ENCODE data around the gene TMEM186.
"Not testable (repeated sequence)": the region's sequence is repeated elsewhere in the genome, so short reads cannot be mapped to it uniquely, and the experiment has no call there.

Gene TMEM186

DNA sequence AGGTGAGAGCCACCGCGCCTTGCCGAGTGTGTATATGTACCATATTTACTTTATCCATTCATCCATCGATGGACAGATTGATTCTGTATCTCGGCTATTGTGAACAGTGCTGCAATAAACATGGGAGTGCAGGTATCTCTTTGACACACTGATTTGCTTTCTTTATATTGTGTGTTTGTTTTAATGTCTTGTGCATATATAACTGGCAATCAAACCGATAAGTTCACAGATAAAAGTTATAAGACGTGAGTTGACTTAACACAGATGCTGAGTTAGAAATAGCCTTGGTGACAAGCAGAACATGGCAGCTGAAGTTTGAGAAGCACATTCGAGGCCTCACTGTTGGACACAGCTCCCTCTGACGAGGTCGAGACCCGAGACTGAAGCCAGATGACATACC is 23.2 kb downstream of the TMEM186 start:
- no peak for DNase-seq (ENCODE audit: low read depth)

DNA sequence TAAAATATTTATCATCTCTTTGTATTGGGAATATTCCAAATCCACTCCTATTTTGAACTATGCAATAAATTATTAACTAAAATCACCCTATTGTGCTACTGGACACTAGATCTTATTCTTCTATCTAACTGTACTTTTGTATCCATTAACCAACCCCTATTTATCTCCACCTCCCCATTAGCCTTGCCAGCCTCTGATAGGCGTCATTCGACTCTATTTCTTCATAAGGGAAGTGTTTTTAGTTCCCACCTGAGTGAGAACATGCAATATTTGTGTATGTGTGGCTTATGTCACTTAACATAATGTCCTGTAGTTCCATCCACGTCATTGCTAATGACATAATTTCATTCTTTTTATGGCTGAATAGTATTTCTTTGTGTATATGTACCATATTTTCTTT is 23.9 kb downstream of the TMEM186 start:
- DNase-seq (ENCODE audit: low read depth) = no peak

DNA sequence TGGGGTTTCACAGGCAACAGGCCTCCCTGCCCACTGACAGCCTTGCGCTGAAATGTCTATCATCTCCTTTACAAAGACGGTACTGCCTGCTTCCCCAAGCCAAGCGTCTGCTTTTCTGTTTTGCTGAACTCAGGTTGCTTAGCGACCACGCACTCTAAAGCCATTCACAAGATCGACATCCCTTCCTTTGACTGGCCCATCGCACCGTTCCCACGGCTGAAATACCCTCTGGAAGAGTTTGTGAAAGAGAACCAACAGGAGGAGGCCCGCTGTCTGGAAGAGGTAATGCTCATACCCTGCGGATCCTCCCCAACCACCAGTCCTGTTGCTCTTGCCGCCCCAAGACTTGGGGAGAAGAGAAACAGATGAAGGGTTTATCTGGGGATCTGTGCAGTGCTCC is 28.7 kb downstream of the TMEM186 start:
- DNase-seq (ENCODE audit: low read depth) = no peak

DNA sequence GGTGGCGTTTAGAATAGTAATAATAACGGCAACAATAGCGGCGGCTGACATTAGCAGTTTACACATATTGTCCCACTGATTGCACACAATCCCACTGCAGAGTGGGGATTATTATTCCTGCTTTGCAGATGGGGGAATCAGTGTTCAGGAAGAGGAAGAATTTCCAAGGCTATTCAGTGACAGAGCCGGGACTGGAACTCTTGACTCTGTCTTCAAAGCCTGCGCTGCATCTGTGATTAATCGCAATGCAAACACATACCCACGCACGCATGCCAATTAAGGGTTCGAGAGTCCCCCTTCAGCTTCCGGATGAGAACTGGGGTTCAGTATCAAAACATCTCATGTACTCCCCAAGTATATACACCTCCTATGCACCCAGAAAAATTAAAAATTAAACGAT is 29.2 kb downstream of the TMEM186 start:
- no peak for DNase-seq (ENCODE audit: low read depth)

DNA sequence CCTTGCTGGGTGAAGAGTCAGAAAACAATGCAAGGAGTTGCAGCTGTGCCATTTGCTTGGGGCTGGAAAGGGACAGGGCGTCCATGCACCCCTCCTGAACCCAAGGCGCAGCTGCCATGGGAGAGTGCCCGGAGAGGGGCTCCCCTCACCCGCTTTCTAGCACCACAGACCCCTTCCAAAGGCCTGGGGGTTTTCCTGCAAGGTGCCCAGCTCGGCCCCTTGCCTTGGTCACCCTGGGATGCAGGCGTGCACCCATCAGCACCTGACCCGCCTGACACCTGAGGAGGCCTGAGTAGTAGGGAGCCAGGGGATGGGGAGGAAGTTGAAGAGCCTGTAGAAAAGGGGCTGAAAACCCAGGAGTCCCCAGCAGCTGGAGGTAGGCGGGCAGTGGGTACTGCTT is 30.3 kb downstream of the TMEM186 start:
- no peak for DNase-seq (ENCODE audit: low read depth)

DNA sequence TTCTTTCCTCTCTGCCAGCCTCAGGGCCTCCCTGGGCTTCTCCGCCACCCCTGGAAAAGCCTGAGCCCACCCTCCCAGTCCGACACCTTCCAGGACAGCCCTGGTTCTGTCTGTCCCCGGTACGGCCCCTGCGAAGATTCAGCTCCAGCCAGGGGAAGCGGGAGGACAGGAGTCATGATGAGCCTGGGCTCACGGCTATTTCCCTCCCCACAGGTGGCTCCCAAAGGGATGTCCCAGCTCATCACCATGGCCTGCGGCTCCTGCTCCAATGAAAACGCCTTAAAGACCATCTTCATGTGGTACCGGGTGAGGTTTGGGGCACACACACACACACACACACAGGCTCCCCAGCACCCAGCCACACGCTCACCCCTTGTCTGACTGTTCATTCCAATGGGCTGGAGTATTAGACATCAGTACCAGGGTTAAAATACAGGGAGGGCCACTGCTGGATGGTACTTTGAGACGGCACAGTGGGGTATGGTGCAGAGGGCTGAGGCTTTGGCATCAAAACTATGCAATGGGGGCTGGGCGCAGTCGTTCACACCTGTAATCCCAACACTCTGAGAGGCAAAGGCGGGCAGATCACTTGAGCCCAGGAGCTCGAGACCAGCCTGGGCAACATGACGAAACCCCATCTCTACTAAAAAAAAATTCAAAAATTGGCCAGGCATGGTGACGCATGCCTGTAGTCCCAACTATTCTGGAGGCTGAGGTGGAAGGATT is 32.8 kb downstream of the TMEM186 start:
- DNase-seq (ENCODE audit: low read depth) = no peak

DNA sequence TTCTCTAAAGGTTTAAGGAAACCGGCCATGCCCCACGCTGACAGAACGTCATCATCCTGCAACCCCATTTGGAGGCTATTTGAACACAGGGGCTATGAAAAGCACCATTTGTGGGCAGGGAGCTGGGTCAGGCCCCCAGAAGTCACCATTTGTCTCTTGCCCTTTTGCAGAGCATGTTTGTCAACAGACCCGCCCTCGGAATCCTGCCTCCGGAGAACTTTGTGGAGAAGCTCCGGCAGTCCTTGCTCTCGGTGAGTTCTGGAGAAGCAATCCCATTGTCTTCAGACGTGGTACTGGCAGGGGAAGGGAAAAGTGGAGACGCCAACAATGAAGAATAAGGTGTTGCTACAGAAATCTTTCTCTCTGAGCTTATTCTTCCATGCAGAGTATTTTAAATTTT is 33.5 kb downstream of the TMEM186 start:
- DNase-seq (ENCODE audit: low read depth) = no peak

DNA sequence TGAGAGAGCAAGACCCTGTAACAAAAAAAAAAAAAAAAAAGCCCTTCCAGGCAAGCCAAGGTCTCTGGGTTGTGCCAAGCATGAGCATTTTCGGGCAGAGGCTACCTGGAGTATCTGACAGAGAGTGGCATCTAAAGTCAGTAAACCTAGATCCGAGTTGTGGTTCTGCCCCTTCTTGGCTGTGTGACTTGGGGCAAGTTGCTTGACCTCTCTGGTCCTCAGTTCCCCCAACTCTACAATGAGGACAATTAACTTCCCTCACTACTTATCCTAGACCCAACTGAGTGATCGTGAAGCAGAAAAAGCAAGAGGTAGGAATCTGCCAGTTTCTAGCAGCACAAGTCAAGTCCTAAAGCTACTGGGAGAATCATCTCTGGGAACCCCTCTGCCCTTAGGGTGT is 34.4 kb downstream of the TMEM186 start:
- DNase-seq (ENCODE audit: low read depth) = no peak

DNA sequence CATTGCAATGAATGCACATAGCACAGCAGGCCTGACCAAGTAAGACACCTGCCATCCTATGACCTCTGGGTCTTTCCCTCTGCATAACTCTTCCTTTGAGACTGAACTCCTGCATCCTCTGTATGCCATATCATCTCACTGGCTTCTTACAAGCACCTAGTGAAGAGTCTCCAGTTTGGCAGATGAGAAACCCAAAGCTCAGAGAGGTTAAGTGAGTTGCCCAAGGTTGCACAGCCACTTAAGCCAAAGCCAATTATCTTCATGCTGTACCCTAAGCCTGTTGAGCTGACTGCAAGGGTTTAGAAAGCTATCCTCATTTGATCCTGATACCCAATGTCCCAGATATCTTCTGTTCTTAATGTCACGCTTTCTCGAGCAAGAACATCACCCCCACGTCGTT is 35.2 kb downstream of the TMEM186 start:
- no peak for DNase-seq (ENCODE audit: low read depth)

DNA sequence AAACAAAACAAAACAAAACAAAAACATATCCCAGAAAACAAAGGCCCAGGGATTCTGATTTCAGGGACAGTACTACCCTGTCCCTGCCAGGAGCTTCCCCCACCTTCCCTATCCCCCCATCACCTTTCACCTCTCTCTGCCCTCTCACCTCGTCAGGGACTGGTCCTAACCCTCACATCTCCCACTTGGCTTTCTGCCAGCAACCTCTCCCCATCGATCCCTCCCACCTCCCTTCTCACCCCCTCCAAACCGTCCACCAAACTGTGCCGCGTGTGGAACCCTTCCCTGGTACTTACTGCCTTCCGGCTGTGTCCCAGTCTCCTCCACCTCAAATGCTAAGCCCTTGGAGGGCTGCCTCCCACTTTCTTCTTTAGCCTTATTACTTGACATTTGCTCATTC is 36.4 kb downstream of the TMEM186 start:
- no peak for DNase-seq (ENCODE audit: low read depth)

DNA sequence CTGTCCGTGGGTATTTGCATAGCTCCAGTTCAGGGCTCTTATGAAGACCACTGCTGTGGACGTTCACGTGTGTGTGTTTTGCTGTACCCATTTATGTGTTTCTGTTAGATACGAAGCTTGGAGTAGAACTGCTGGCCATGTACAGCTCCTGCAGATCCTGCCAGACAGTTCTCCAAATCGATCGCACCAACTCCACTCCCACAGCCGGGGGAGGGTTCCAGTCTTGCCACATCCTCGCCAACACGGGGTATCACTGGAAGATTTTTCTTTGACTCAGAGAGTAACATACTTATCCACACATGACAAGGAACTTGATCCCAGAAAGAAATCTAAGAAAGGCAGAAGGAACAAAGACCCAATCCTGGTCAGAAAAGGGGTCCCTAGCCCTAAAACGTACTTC is 37.4 kb downstream of the TMEM186 start:
- DNase-seq (ENCODE audit: low read depth) = no peak

DNA sequence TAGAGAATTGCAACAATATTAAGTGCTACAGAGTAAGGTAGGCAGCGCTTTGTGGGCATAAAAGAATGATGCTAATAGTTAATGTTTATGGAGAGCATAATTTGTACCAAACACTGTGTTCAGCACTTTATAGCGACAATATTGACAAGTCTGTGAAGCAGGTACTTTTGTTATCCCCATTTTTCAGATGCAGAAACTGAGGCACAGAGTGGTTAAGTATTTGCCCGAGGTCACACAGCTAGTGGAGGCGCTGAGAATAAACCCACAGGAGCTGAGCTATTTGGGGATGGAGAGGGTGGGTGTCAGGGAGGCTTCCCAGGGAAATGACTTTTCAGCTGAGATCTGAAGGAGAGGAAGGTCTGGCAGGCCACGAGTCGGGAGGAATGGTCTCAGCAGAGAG is 39.4 kb downstream of the TMEM186 start:
- DNase-seq (ENCODE audit: low read depth) = no peak

DNA sequence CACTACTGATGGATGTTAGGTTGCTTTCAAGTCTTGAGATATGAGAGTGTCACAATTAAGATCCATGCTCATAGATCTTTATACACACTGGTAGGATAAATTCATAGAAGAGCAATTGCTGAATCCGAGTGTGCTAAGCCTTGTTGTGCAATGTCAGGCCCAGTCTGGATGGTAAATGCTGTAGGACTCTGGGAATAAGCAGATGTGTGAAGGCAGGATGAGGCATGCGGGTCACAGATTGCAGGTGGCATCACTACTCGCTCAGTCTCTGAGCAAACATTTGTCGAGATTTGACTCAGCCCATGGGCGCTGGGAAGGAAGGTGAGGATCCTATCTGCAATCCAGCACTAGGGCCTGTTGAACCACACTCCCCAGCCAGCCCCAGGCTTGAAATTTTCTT is 40.7 kb downstream of the TMEM186 start:
- DNase-seq (ENCODE audit: low read depth) = no peak

DNA sequence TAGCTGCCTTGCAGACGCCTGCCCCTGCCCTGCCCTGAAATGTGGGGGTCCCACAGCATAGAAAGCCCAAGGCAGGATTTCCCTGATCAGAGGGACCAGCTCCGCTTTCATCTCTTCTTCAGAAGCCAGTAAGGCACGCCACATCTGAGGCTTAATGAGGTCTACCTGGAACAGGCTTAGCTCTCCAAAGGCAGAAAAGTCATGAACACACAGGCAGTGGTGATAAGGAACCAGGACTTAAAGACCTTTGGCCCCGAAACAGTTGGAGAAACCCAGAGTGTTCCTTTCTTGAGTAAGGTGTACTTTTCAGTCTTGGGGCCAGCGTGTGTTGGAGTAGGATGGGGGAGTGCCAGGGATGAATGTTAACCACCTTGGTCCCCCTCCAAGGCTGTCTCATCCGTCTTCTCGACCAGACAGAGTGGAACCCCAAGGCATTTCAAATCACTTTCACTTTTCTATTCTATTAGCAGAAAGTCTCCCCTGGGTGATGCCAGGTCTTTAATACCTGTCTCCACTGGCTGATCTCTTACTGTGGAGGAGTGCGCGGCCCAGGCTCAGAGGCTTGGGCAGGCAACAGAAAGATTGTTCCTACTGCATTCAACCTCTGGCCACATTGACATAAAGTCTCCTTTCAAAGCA is 43.9 kb downstream of the TMEM186 start:
- DNase-seq (ENCODE audit: low read depth) = no peak

DNA sequence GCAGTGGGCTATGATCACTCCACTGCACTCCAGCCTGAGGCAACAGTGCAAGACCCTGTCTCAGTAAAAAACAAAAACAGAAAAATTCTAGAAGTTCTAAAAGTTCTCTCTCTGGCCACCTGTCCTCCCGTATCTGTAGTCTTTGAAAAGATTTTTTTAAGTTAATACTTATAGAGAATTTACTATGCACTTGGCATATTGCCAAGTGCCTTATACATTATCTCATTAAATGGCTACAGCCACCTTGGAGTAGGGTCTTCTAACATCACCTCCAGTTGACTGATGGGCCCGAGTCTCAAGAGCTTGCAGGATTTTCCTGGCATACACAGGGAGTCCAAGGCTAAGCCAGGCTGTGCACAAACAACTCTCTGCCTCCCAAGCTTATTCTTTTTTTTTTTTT is 44.7 kb downstream of the TMEM186 start:
- no peak for DNase-seq (ENCODE audit: low read depth)

DNA sequence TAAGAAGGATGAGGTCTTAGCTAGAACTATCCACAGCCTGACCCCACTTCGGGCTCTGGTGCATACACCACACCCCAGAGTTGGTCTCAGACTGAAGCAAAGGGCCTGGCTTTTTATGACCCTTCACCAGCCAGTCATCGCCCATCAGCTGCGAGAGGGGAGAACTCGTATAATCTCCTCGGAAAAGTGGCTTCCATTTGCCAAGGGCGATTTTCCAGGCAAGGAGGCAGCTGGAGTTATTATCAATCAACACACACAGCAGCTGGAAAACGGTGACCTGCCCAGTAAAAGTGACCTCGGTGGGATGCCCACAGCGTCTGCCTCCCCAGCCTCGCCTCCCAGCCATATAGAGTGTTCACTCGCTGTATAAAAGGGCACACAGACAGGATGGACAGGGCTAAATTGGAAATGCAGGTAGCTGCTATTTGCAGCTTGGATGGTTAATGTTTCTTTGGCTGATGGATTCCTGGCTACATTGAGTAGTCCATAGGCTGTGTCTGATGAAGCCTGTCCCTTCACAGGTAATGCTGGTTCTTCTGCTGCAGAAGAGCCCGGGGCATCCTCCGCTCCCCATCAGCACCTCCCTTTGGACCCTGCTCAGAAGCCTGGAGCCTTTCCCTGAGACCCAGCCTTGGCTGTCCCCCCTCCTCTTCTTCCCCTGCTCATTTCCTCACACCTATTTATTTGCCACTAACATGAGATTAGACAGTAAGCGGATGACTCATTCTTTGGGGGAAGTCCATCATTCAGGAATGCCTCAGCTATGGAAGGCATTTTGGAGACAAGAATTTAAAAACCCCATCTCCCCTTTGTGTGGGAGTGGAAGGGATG is 45.7 kb downstream of the TMEM186 start:
- no peak for DNase-seq (ENCODE audit: low read depth)

DNA sequence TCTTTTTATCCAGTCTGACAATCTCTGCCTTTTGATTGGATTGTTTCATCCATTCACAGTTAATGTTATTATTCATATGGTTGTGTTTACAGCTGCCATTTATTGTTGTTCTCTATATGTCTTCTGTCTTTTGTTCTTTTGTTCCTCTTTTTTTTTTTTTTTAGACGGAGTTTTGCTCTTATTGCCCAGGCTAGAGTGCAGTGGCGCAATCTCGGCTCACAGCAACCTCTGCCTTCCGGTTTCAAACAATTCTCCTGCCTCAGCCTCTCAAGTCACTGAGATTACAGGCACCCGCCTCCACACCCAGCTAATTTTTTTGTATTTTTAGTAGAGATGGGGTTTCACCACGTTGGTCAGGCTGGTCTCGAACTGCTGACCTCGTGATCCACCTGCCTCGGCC is 48.5 kb downstream of the TMEM186 start:
- DNase-seq (ENCODE audit: low read depth) = not testable (repeated sequence)

Data from stimulated activated CD8-positive, alpha-beta memory T cell treated with anti-CD3 and anti-CD28 coated beads, Interleukin-15, amount 100 ng/mL, for 1 hour (primary cell).